Stimulated activated CD4-positive, alpha-beta T cell treated with anti-CD3 and anti-CD28 coated beads, Interleukin-4, amount 100 ng/mL, for 4 hours (primary cell): ENCODE data around the gene DNAH8.
A peak's percentile ranks its signal among the peaks of the same experiment; 100 is the strongest.

Experiments used
- DNase-seq, 2 experiments: peaks; one replicate each; pipeline ENCODE4 v3.0.0-alpha.2; 2020

Gene DNAH8

GRCh38 chr6:38976801-38977500 lies 261.8 kb downstream of the DNAH8 start:
- DNase-seq, result no peak

GRCh38 chr6:38978139-38978704 lies 263.1 kb downstream of the DNAH8 start:
- DNase-seq, result no peak

- no peak for DNase-seq
These were observed 267.4 kb downstream of the DNAH8 start for GRCh38 chr6:38982470-38982869.

GRCh38 chr6:38984723-38985122 lies 269.6 kb downstream of the DNAH8 start:
- DNase-seq, result no peak

- DNase-seq, result no peak
These were observed 270.7 kb downstream of the DNAH8 start for GRCh38 chr6:38985839-38986238.

GRCh38 chr6:38987503-38987902 lies 272.4 kb downstream of the DNAH8 start:
- DNase-seq, result no peak

GRCh38 chr6:38988736-38989449 lies 273.8 kb downstream of the DNAH8 start:
- DNase-seq, result no peak

GRCh38 chr6:38990475-38990874 lies 275.4 kb downstream of the DNAH8 start:
- DNase-seq, result no peak

- DNase-seq, result no peak
These were observed 281.6 kb downstream of the DNAH8 start for GRCh38 chr6:38996676-38997075.

- DNase-seq, result peak in 1 of 2 experiments; percentile 26
These were observed 282.1 kb downstream of the DNAH8 start for GRCh38 chr6:38997128-38997761.

- DNase-seq, result no peak
These were observed 288.0 kb downstream of the DNAH8 start for GRCh38 chr6:39003072-39003471.

- DNase-seq, result no peak
These were observed 288.4 kb downstream of the DNAH8 start for GRCh38 chr6:39003492-39003891.

GRCh38 chr6:39004801-39005200 lies 289.7 kb downstream of the DNAH8 start:
- no peak for DNase-seq

- DNase-seq, result no peak
These were observed 290.7 kb downstream of the DNAH8 start for GRCh38 chr6:39005774-39006173.

GRCh38 chr6:39007575-39007974 lies 292.5 kb downstream of the DNAH8 start:
- DNase-seq, result no peak

GRCh38 chr6:39008737-39009136 lies 293.6 kb downstream of the DNAH8 start:
- no peak for DNase-seq

GRCh38 chr6:39009476-39009875 lies 294.4 kb downstream of the DNAH8 start:
- no peak for DNase-seq

- no peak for DNase-seq
These were observed 301.9 kb downstream of the DNAH8 start for GRCh38 chr6:39016839-39017546.

- no peak for DNase-seq
These were observed 302.4 kb downstream of the DNAH8 start for GRCh38 chr6:39017547-39017880.

GRCh38 chr6:39018103-39018502 lies 303.0 kb downstream of the DNAH8 start:
- DNase-seq, result no peak

GRCh38 chr6:39020136-39020535 lies 305.0 kb downstream of the DNAH8 start:
- no peak for DNase-seq

- DNase-seq, result no peak
These were observed 305.9 kb downstream of the DNAH8 start for GRCh38 chr6:39021041-39021440.

GRCh38 chr6:39021779-39022178 lies 306.7 kb downstream of the DNAH8 start:
- DNase-seq, result no peak
